T-helper 1 cell treated with Interleukin-12 subunit alpha and Interleukin-12 subunit beta and Interleukin-4 antibody, amounts not matched to agents 30 ng/mL and 1 ng/mL, for 36 hours (primary cell): ENCODE results near the gene LRRC51. TPM values are rescaled to one million over a fixed set of nuclear protein-coding genes. Genes with fewer than 3 reads are reported as not detected.

Experiments
- intact Hi-C: fragments of 100-400 bp; cut with micrococcal nuclease; formaldehyde crosslinking; loops from one replicate; pipeline ENCODE4 v1.15.1; 2024
- total RNA-seq: library from RNA; stranded (reverse); gene quantifications from 2 replicates; pipeline ENCODE4 v1.2.3, GENCODE V29; 2022

LRRC51 gene
- total RNA-seq, 1 donor from 2014 or later, result 6.2 TPM

- intact Hi-C loops, result no loop called here
Measured at GRCh38 chr11:72135891-72136683, 55.4 kb downstream of the LRRC51 start.

- intact Hi-C loops, result no loop called here
Measured at GRCh38 chr11:72136684-72137262, 56.1 kb downstream of the LRRC51 start.

- intact Hi-C loops, result no loop called here
Measured at GRCh38 chr11:72138821-72139390, 58.3 kb downstream of the LRRC51 start.

GRCh38 chr11:72139500-72139899 lies 58.9 kb downstream of the LRRC51 start:
- intact Hi-C loops, result no loop called here

GRCh38 chr11:72140661-72141060 lies 60.0 kb downstream of the LRRC51 start:
- intact Hi-C loops, result loop anchor here (5.0 kb wide), 1 partner anchor 98 kb away; no protein-coding TSS in a partner anchor

GRCh38 chr11:72141066-72141465 lies 60.4 kb downstream of the LRRC51 start:
- intact Hi-C loops, result loop anchor here (5.0 kb wide), 1 partner anchor 99 kb away; no protein-coding TSS in a partner anchor

GRCh38 chr11:72142086-72142485 lies 61.4 kb downstream of the LRRC51 start:
- intact Hi-C loops, result loop anchor here (5.0 kb wide), 1 partner anchor 100 kb away; no protein-coding TSS in a partner anchor

- intact Hi-C loops, result loop anchor here (5.0 kb wide), 1 partner anchor 100 kb away; no protein-coding TSS in a partner anchor
Measured at GRCh38 chr11:72142543-72142942, 61.9 kb downstream of the LRRC51 start.

GRCh38 chr11:72144807-72145565 lies 64.3 kb downstream of the LRRC51 start:
- intact Hi-C loops, result loop anchor here (1.0 to 5.0 kb wide), 7 partner anchors 32 to 289 kb away; partner anchors contain the start of genes ANAPC15, CLPB, IL18BP and LAMTOR1

Other genes starting within 250 kb of the LRRC51 start
- gene DEFB108B, start 247.7 kb upstream of the LRRC51 start, total RNA-seq, result not detected in 2 replicates
- not detected in 2 replicates for gene DEFB131B, start 202.4 kb upstream of the LRRC51 start, total RNA-seq
- 15.1 and 21.5 TPM in 2 replicates for gene XNDC1N, start 152.3 kb upstream of the LRRC51 start, total RNA-seq
- 37.3 and 41.2 TPM in 2 replicates for gene RNF121, start 151.8 kb upstream of the LRRC51 start, total RNA-seq
- 19.2 and 22.8 TPM in 2 replicates for gene IL18BP, start 81.9 kb upstream of the LRRC51 start, total RNA-seq
- gene NUMA1, start 308 bp upstream of the LRRC51 start, total RNA-seq, result 181 and 183 TPM in 2 replicates
- gene LAMTOR1, start 22.4 kb downstream of the LRRC51 start, total RNA-seq, result 81.5 and 82.6 TPM in 2 replicates
- gene TOMT, start 25.1 kb downstream of the LRRC51 start, total RNA-seq, result not detected in 2 replicates
- 46.0 and 53.8 TPM in 2 replicates for gene ANAPC15, start 31.8 kb downstream of the LRRC51 start, total RNA-seq
- gene FOLR3, start 54.9 kb downstream of the LRRC51 start, total RNA-seq, result not detected in 2 replicates
- gene FOLR1, start 111.3 kb downstream of the LRRC51 start, total RNA-seq, result not detected in 2 replicates
- not detected in 2 replicates for gene FOLR2, start 135.9 kb downstream of the LRRC51 start, total RNA-seq
- 111 and 117 TPM in 2 replicates for gene INPPL1, start 143.9 kb downstream of the LRRC51 start, total RNA-seq
- not detected in 2 replicates for gene PHOX2A, start 163.3 kb downstream of the LRRC51 start, total RNA-seq